Fibroblast of skin of scalp (primary cell): ENCODE results near the gene RAB1A. TPM values are rescaled to one million over a fixed set of nuclear protein-coding genes. Genes with fewer than 3 reads are reported as not detected.
"Not testable (repeated sequence)": the region's sequence is repeated elsewhere in the genome, so short reads cannot be mapped to it uniquely, and the experiment has no call there.

Experiments used
- DNase-seq: peaks from one replicate; pipeline ENCODE4 v3.0.0-alpha.2; 2013
- polyA plus RNA-seq, 2 experiments: library from polyadenylated mRNA; unstranded; fragments of 120-200 nt; gene quantifications; one replicate each; pipeline ENCODE4 v1.2.1, GENCODE V29; 2013; ENCODE audit not compliant: insufficient read length in 2 of 2

The RAB1A gene
- 269 TPM for polyA plus RNA-seq (2013, experiment 1 of 2; ENCODE audit: insufficient read length)
- 272 TPM for polyA plus RNA-seq (2013, experiment 2 of 2; ENCODE audit: insufficient read length)

GRCh38 chr2:65129826-65130663 is at the start of gene RAB1A:
RAB1A (minus strand) TSS chr2:65130106; CDS start chr2:65129915, 191 bp downstream.
- DNase-seq, result peak; percentile 100

- DNase-seq, result no peak
These were observed 48.0 kb upstream of the RAB1A start for GRCh38 chr2:65177751-65178442.

DNA sequence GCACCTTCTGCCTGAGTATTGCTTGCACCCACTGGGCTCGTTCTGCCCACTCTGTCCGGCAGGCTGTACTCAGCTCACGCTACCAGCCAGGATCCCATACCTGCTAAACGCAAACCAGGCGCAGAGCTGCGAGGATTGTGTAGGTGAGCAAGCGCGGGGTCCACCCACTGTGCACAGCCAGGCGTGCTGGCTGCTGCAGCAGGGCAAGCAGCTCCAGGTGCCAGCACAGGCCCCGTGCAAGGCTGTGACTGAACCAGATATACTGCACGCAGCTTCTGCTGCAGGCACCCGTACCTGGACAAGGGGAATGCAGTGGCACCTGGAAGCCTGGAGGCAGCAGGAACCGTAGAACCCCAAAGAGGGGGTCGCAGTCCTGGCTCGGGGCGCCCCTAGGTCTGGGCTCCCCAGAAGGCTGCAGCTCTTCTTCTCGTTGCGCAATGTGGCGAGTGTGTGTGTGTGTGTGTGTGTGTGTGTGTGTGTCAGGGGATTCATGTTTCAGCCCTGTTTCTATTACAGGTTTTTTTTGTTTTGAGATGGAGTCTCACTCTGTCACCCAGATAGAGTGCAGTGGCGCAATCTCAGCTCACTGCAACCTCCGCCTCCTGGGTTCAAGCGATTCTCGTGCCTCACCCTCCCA is 46.1 kb upstream of the RAB1A start:
- DNase-seq, result no peak

- DNase-seq, result not testable (repeated sequence)
These were observed 44.1 kb upstream of the RAB1A start for GRCh38 chr2:65174031-65174430.

DNA sequence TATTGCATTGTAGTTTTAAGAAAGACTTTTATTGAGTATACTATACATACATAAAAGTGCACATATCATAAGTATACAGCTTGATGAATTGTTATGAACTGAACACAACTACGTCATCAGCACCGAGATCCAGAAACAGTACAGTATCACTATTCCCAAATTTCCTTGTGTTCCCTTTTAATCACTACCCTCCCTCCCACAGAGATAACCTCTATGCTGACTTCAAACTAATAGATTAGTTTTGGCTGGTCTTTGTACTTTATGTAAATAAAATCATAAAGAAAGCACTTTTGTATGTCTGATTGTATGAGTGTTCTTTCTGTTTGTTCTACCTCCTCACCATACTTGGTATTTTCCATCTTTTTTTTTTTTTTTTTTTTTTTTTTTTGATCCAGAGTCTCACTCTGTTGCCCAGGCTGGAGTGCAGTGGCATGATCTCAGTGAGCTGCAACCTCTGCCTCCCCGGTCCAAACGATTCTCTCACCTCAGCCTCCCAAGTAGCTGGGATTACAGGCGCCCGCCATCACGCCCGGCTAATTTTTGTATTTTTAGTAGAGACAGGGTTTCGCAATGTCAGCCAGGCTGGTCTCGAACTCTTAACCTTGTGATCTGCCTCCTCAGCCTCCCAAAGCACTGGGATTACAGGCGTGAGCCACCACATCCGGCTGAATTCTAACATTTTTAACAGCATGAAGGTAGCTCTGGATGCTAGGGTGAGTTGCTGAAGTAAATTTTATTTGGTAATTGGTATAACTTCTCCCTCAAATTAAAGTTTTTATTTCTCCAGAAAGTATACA is 43.3 kb upstream of the RAB1A start:
- DNase-seq, result no peak

DNA sequence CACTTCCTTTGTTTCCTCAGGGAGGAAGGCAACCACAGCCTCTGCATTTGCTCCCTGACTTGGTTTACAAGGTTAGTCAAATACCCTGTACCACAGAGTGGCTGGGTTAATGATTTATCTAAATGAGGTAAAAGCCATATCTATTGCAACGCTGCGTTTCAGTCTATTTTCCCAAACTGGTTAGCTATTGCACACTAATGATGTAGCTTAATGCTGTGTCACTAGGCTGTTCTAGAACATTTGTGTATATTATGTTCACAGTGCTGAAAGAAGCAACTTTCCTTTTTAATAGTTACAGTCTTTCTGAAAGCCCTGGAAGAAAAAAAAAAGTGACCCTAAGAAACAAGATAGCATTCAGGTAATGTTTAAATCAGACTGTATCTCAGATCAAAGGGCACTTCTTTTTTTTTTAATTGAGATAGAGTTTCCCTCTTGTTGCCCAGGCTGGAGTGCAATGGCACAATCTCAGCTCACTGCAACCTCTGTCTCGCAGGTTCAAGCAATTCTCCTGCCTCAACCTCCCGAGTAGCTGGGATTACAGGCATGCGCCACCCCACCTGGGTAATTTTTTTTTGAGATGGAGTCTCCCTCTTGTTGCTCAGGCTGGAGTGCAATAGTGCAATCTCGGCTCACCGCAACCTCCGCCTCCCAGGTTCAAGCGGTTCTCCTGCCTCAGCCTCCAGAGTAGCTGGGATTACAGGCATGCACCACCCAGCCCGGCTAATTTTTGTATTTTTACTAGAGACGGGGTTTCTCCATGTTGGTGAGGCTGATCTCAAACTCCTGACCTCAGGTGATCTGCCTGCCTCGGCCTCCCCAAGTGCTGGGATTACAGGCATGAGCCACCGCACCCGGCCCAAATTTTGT is 40.9 kb upstream of the RAB1A start:
- DNase-seq, result not testable (repeated sequence)

- no peak for DNase-seq
These were observed 39.8 kb upstream of the RAB1A start for GRCh38 chr2:65169760-65170136.

GRCh38 chr2:65165558-65165957 is 35.7 kb upstream of the RAB1A start:
- DNase-seq, result no peak

DNA sequence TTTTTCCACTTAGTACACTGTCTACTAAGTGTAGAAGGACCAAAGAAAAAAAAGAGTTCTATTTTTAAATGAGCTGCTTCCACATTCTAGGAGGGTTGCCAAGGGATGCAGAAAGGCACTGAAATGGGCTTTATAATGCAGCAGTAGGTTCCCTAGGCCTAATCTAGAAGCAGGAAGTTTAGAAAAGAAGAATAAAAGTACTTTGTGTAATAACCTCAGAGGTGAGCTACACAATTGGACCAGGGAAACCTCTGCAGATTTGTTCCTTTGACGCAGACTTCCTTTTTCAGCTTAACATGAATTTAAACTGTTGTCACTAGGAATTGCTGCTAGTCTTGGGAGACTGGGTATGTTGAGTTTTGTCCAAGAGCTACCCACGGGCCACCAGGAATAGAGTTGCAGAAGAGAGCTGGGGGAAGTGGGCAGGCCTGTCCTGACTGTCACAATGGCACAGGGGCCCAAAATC is 34.6 kb upstream of the RAB1A start:
- DNase-seq, result peak; percentile 29

DNA sequence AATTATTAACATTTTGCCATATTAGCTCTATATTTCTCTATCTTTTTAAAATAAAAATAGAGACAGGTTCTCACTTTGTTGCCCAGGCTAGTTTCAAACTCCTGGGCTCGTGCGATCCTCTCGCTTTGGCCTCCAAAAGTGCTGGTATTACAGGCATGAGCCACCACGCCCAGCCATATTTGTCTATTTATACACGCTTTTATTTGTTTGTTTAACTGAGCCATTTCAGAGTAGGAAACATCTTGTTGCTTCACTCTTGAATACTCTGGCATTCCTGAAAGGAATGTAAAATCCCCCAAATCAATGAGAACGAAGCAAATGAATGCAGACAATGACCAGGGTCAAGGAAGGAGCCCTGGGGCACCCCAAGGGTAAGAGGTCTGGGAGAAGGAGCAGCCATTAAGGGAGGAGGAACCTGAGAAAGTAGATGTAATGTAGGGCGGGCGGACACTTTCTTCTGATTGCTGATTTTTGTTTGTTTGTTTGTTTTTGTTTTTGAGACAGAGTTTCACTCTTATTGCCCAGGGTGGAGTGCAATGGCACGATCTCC is 31.7 kb upstream of the RAB1A start:
- DNase-seq, result no peak

GRCh38 chr2:65159906-65160305 is 30.0 kb upstream of the RAB1A start:
- no peak for DNase-seq

DNA sequence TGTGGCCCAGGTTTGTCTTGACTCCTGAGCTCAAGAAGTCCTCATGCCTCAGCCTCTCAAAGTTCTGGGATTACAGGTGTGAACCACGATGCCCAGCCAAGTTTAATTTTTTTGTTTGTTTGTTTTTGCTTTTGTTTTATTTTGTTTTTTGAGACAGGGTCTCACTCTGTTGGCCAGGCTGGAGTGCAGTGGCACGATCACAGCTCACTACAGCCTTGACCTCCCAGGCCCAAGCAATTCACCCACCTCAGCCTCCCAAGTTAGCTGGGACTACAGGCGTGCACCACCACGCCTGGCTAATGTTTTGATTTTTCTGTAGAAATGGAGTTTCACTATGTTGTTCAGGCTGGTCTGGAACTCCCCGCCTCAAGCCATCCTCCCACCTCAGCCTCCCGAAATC is 29.4 kb upstream of the RAB1A start:
- DNase-seq, result no peak

DNA sequence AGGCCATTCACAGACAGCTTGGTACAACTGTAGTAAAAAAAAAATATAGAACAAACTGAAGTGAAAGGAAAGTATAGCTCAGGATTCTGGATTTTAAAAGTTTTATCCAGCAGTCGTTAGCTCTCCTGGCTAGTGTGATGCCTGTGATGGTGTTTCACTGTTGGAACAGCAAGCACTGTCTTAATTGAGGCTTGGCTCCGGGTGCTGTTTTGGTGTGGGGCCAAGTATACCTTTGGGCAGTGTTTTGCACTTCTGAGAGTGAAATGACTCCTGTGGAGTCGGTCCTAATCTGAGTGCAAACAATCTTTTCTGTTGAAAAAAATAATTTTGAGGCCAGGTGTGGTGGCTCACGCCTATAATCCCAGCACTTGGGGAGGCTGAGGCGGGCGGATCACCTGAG is 28.7 kb upstream of the RAB1A start:
- no peak for DNase-seq

DNA sequence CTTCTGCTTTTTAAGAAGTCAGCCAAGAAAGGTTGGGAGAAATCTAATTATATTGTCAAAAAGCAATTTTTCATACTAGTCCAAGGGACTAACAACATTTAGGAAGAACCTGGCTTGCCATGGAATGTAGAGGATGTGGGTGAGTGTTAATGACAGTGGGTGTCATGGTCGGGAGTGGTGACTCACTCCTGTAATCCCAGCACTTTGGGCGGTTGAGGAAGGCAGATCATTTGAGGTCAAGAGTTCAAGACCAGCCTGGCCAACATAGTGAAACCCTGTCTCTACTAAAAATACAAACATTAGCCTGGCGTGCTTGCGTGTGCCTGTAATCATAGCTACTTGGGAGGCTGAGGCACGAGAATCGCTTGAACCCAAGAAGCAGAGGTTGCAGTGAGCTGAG is 27.9 kb upstream of the RAB1A start:
- peak; percentile 17 for DNase-seq

DNA sequence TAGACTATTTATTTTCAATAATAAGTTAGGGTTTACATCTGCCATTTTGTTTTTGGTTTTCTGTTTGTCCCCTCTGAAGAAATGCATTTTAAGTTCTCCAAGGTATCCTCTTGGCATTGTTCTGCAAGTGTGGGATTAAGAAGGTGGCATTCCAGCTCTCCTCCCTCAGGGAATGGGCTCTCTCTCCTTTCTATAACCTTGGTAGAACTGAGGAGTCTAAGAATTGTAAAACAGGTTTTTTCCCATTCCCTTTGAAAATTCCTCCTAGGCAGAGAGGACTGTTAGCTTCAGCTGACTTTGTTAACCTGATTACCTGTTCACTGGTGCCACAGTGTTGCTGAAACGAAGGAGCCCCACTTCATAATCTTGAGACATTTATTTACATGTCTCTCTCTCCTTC is 26.1 kb upstream of the RAB1A start:
- no peak for DNase-seq

DNA sequence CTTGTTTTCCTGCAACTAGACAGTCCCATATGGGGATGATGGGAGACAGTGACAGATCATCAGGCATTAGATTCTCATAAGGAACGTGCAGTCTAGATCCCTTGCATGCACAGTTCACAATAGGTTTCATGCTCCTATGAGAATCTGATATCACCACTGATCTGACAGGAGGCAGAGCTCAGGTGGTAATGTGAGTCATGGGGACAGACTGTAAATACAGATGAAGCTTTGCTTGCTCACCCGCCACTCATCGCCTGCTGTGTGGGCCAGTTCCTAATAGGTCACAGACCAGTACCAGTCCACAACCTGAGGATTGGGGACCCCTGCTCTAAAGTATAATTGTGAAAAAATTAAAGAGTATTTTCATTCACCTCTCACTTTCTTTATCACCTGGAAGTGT is 23.6 kb upstream of the RAB1A start:
- DNase-seq, result no peak

DNA sequence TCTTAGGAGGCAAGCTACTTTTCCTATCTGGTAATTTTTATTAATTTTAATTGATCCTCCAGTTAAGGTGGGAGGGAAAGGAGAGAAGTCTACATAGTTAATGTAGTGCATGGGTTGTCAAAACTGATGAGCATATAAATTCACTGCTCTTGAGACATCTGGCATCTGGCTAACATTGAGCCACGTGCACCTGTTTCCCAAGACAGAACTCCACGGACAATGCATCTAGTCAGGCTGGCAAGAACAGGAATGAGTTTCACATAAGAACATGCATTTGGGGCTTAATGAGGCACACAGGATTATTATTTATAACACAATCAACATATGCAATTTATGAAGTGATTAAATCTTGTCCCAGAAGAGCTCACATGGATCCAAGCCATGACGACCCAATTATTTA is 16.2 kb upstream of the RAB1A start:
- no peak for DNase-seq

DNA sequence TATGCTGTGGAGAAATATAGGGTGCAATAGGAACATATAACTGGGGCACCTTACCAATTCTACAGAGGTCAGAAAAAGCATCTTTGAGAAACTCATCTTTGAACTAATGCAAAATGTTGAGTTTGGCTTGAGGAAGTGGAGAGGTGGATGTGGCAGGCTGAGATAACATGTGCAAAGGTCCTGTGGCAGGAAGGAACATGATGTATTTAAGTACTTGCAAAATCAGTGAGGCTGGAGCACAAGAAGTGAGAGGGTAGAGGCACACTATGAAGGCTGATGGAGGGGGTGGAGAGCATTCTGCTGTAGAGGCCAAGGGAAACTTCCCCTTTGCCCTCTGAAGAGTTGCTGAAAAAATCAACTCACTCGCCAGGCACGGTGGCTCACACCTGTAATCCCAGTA is 14.7 kb upstream of the RAB1A start:
- DNase-seq, result no peak

GRCh38 chr2:65142515-65142914 is 12.6 kb upstream of the RAB1A start:
- no peak for DNase-seq

GRCh38 chr2:65137197-65137775 is 7.4 kb upstream of the RAB1A start:
- DNase-seq, result no peak

DNA sequence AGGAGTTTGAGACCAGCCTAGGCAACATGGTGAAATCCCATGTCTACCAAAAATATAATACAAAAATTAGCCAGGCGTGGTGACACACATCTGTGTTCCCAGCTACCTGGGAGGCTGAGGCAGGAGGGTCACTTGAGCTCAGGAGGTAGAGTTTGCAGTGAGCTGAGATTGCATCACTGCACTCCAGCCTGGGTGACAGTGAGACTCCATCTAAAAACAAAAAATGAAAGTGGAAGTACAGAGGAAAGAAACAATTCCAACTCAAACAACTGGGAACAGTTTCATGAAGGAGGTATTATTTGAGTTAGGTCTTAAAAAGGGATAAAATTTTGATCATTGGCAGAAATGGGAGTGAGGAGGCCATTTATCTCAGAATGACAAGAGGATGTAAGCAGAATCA is 6.3 kb upstream of the RAB1A start:
- no peak for DNase-seq
